ENCODE data around the gene ANGPTL4.

GRCh38 chr19:8342684-8343482, 21.1 kb upstream of the ANGPTL4 start, which contains the start of gene KANK3:
- no peak for TF ChIP-seq CTCF (IDR thresholded peaks at IDR 0.05)
- TF ChIP-seq POLR2A (IDR thresholded peaks at IDR 0.05) = peak; percentile 34 to 52

All from gastroesophageal sphincter (tissue), 3 donors.